ENCODE results near the gene CEP43.

DNA sequence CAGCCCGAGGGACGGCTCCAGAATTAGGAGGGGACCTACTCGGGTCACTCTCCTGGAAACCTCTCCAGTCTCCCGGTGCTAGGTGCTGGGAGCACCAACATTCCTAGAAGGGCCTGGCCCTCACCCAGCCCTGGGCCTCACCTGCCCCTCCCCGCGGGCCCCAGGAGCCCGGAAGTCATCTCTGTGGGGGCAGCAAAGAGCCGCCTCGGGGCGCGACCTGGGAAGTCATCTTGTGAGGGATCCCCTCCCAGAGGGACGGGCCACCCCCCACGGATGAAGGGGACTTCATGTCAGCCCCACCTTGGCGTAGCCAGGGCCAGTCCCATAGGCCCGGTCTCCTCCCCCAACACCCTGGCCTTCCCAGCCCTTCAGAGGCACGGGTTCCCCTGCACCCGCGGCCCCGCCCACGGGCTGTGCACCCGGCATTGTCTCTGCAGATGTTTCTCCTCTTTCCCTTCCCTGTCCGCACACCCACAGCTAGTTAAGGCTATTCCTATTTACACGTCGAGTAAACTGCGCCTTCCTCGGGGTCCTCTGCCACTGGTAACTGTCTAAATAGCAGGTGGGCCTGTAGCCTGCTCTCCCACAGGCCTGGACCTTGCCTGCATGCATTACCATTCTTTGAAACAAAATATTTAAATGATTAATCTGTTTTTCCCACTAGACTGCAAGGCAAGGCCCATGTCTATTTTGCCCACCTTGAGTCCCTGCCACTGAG lies 42.0 kb upstream of the CEP43 start:
- no peak for TF ChIP-seq POLR2AphosphoS5 (IDR thresholded peaks at IDR 0.05; ENCODE audit: low read depth, low read length)
- no peak for TF ChIP-seq POLR2A (IDR thresholded peaks at IDR 0.05; ENCODE audit: low read depth, low read length)

Data from GM12892 (cell line).